NCI-H345 treated with DMSO at 0.1 percent for 48 hours (cell line): Measurements from ENCODE around the gene LENG9.
"Not testable (repeated sequence)": the region's sequence is repeated elsewhere in the genome, so short reads cannot be mapped to it uniquely, and the experiment has no call there.

Source experiments
- DNase-seq: peaks from one replicate; lab custom pipeline; 2025; ENCODE audit not compliant: unreplicated experiment; lab: John Stamatoyannopoulos, UW

Gene LENG9

DNA sequence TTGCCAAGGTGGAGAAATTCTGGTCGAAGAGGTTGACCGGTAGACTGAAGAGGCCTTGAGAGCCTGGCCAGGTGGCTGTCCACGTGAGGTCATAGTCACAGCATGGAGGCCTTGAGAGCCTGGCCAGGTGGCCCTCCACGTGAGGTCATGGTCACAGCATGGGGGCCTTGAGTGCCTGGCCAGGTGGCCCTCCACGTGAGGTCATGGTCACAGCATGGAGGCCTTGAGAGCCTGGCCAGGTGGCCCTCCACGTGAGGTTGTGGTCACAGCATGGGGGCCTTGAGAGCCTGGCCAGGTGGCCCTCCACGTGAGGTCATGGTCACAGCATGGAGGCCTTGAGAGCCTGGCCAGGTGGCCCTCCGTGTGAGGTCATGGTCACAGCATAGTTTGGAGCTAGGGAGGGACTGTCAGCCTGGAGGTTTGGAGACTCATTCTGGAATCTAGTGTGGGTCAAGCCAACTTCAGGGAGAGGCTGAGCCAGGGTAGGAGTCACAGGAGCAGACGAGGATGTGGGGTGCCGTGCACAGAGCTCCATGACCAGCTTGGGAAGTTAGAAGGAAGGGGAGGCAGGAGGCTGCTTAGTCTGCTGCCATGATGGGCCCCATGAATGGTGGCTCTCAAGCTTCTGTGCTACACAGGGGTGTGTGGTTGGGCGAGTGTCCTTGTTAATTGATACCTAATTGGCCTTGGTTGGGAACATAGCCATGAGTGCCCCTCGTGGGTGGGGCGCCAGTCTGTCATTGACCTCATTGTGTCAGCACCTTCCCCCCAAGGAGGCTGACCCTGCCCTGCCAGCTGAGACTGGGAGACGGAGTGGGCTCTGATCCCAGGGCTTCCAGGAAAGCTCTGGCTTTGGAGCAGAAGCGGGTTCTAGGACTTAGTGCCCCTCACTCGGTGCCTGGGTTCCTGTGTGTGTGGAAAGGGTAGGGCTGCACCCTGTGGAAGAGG lies 4.0 kb downstream of the LENG9 start:
- no peak for DNase-seq

DNA sequence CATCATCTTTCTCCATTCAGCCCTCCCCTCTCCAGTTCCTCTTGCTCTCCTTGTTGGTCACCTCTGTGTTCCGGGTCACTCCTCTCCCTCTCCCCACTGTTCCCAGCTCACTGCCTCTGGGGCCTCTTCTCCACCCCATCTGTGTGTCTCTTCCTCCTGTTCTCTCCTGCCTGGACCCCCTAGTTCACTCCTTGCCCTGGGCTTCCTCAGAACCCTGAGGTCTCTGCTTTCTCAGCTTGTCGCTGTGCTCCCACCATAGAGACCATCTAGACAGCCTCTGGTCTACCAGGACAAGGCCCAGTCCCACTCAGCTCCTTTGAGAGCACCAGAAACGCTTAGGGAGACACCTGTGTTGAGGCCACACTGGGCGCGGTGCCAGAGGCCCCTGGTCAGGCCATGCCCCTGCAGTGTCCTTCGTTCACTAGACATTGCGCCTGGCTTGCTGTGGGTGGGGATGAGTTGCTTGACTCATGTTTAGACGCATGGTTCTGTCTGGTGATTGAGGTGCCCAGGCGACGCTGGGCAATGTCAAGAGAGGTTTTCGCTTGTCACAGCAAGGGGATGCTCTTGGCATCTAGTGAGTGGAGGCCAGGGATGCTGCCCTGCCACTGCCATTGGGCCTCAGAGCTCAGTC lies 4.8 kb downstream of the LENG9 start:
- DNase-seq = no peak

DNA sequence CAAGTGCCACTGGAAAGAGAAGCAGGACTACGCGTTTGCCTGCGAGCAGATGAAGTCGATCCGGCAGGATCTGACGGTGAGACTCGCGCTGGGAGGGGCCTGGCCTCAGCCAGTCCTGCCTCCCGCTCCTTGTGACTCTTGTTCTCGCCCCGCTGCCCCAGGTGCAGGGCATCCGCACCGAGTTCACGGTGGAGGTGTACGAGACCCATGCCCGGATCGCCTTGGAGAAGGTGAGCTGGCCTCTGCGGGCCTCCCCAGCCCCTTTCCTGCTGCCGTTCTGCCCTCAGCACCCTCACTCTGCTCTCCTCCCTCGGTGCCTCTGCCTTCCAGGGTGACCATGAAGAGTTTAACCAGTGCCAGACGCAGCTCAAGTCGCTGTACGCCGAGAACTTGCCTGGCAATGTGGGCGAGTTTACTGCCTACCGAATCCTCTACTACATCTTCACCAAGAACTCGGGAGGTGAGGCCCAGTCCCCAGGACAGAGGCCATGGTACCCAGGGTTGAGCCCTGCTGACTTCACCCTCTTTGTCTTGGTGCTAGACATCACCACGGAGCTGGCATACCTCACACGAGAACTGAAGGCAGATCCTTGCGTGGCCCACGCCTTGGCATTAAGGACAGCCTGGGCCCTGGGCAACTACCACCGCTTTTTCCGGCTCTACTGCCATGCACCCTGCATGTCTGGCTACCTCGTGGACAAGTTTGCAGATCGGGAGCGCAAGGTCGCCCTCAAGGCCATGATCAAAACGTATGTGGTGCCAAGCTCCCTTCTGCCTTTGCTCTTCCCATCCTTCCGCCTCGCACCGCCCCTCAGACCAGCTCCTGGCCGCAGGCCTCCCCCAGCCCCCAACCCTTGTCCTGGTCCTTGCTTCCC lies 5.6 kb downstream of the LENG9 start:
- DNase-seq = no peak

DNA sequence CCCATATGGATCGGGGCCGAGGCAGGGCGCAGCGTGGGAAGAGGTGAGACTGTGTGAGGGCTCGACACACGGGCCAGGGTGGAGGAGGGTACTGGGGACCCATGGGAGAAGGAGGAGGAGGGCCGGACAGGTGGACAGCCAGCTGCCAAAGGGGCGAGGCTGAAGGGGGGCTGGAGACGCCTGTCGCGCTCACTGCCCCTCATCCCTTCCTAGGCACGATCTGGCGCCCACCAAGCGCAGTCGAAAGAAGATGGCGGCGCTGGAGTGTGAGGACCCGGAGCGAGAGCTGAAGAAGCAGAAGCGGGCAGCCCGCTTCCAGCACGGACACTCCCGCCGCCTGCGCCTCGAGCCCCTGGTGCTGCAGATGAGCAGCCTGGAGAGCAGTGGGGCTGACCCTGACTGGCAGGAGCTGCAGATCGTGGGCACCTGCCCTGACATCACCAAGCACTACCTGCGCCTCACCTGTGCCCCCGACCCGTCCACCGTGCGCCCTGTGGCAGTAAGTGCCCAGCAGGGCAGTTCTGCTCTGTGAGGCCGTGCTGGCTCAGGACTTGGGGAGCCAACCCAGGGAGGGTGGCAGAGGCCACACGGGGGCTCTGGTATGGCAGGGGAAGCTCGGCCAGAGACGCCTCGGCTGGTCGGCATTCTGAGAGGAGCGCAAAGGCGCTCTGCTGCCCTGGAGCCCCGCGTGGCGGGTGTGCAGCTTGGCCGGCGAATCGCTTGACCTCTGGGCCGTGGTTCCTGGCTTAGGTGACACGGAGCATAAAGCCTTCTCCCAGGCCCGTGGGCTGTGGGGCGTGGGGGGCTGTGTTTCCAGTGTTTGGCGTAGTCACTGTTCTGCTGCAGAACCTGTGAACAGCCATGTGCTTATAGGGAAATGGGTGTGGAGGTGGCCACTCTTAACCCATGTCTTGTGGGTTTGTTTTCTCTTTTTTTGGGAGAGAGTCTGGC lies 6.9 kb downstream of the LENG9 start:
- no peak for DNase-seq

DNA sequence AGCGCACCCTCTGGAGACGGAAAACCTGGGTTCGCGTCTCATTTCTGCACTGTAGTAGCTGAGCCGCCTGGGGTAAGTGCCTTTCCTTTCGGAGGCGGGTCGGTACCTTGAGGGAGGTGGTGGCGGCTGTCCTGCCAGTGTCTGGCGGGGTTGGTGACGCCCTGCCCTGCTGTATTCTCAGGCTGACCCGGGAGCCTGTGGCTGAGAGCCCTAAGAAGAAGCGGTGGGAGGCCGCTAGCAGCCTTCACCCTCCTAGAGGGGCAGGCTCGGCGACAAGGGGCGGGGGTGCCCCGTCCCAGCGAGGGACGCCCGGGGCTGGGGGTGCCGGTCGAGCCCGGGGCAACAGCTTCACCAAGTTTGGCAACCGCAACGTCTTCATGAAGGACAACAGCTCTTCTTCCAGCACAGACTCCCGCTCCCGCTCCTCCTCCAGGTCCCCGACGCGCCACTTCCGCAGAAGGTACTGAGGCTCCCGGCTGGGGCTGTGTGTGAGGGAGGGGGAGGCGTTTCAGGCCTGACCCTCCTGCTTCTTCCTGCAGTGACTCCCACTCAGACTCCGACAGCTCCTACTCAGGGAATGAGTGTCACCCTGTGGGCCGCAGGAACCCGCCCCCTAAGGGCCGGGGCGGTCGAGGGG lies 7.7 kb downstream of the LENG9 start:
- DNase-seq = no peak

DNA sequence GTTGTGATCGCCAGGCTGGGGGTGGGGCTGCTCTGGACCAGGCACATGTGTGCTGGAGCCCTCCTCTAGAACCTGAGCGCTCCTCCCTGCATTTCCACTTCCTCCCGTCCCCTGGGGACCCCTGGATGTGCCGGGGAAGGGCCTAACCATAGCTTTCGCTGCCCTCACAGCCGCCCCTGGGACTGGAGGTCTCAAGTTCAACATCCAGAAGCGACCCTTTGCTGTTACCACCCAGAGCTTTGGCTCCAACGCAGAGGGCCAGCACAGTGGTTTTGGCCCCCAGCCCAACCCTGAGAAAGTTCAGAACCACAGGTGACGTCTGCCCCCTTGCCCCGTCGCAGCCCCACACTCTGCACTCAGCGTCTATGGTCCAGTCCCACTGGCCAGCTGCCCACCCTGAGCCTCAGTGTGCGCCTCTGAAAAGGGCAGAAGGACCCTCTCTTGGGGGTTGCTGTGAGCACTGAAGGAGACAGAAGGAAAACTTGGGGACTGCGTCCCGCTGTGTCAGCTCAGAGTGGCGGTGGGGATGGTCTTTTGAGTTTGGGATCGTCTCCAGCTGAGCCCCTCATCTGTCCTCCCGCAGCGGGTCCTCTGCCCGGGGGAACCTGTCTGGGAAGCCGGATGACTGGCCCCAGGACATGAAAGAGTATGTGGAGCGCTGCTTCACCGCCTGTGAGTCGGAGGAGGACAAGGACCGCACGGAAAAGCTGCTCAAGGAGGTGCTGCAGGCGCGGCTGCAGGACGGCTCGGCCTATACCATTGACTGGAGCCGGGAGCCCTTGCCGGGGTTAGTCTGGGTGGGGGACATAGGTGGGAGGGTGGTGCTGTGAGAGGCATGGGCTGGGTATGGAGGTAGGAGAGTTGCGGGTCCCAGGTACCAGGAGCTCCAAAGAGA lies 8.6 kb downstream of the LENG9 start:
- no peak for DNase-seq

DNA sequence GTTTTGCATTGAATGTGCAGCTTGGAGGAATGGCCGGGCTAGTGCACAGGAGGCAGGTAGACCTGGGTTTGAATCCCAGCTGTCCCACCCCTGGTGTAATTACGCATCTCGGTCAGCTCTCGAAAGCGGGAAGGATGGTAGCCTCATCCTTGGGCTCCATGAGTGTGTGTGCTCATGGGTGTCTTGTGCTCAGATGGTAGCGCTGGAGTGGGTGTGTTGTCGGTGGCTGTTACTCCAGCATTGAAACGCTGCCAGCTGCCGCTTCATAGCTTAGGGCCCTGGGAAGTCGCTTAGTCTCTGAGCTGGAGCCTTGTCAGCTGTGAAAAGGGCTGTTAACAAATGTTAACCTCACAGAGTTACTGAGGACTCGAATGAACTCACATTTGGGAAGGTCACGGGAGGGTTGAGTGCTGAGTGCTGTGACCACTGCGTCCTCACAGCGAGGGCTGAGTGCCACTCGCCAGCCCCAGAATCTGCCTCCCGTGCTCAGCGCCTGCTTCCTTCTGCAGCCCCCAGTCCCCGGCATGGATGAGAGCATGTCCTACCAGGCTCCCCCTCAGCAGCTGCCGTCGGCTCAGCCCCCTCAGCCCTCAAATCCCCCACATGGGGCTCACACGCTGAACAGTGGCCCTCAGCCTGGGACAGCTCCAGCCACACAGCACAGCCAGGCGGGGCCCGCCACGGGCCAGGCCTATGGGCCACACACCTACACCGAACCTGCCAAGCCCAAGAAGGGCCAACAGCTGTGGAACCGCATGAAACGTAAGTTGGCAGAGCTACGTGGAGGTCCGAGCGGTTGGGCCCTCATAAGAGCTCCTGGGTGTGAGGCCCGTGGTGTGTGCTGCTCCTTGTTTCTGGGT lies 9.4 kb downstream of the LENG9 start:
- DNase-seq = no peak

DNA sequence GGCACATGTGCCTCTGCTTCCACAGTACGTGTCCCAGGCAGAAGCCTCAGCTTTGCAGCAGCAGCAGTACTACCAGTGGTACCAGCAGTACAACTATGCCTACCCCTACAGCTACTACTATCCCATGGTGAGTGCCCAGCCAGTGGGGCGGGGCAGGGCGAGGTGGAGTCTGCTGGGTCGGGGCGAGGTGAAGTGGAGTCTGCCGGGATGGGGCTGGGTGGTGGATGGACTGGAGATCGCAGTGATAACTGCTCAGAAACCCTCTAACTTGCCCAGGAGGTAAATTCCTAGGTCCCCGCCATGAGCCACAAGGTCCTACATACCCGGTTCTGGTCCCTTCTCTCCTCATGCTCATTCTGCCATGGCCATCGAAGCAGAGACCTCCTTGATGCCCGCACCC lies 11.0 kb downstream of the LENG9 start:
- DNase-seq = no peak

DNA sequence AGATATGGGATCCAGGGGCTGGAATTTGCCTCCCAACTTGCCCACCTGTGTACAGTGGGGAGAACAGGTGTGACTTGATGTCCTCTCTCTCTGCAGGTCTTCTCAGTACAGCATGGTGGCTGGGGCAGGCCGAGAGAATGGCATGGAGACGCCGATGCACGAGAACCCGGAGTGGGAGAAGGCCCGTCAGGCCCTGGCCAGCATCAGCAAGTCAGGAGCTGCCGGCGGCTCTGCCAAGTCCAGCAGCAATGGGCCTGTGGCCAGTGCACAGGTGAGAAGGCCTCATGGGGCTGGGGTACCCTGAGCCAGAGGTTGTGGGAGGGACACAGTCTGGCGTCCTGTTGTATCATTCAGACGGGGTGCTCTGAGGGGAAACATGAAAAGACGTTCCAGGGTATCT lies 11.6 kb downstream of the LENG9 start:
- no peak for DNase-seq

DNA sequence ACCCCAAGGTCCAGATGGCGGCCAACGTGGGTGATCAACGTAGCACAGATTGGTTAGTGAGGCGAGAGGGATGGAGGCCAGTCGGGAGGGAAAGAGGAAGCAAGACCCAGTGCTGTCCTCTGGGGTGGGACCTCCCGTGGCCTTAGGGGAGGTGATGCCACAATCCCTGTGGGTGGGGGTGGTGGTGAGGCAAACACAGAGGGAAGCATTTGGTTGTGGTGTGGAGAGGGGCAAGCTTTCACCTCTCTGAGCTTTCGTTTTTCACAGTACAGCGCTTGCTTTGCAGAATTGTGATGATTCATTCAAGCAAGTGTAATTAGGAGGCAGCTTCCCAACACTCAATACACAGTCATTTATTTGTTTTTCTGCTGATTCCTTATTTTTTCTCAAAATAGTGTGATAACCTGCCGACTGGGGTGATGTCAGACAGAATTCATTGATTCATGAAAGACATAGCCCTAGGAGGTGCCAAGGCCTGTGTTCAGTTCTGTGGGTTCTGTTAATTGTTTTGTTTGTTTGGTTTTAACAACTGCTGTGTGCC lies 12.2 kb downstream of the LENG9 start:
- no peak for DNase-seq

DNA sequence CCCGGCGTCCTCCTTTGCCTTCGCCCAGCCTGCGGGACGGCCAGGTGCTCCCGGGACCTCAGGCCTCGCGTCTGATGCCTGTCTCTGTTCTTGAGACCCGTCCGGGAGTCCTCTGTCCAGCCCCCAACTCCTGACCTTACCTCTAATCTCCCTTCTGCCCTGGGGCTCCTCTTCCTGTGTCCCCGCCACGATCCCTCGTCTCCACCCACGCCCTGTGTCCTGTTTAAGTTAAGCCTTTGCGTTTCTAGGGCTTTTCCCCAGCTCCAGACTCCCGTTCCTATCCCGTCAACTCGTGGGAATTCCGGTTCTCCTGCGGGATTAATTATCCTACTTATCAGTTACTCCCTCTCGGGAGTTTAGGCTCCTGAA lies 13.9 kb downstream of the LENG9 start:
- no peak for DNase-seq

DNA sequence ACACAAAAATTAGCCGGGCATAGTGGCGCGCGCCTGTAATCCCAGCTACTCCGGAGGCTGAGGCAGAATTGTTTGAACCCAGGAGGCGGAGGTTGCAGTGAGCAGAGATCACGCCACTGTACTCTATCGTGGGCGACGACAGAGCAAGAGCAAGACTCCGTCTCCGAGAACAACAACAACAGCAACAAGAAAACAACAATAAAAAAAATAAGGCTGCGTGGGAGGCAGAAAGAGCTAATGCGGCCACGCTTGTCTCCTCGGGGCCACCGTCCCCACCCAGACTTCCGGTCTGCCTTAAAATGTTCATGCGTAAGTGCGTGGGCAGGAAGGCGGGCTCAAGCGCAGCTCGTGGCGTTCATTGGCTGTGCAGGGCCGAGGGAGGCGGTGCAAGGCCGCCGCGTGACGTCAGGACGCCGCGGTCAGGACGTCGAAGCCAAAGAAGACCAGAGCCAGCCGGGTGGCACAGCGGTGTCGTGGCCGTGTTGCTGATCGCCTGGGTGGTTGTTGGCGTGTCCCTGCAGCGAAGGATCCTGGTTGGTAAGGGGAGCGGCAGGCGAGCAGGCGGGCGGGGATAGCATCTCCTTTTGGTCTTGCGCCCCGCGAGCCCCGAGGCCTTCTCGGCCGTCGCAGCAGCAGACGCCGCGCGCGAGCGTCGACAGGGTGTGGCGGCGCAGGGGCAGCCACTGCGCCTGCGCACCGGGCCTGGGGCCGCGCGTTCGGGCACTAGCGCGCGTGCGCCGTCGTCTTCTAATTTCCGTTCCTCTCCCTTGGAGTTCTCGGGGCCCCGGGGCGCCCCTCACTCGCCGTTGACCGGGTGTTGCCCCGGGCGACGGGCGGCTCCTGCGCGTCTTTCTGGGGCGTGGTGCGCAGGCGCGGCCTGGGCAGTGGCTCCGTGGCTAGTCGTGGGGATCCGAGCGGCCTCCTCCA lies 14.5 kb downstream of the LENG9 start, which contains the start of gene LENG8:
LENG8 (plus strand) TSS at position 426 of the 927 bp plus-strand sequence. CDS start 2,146 bp downstream, outside the sequence.
- peak; percentile 77 for DNase-seq

DNA sequence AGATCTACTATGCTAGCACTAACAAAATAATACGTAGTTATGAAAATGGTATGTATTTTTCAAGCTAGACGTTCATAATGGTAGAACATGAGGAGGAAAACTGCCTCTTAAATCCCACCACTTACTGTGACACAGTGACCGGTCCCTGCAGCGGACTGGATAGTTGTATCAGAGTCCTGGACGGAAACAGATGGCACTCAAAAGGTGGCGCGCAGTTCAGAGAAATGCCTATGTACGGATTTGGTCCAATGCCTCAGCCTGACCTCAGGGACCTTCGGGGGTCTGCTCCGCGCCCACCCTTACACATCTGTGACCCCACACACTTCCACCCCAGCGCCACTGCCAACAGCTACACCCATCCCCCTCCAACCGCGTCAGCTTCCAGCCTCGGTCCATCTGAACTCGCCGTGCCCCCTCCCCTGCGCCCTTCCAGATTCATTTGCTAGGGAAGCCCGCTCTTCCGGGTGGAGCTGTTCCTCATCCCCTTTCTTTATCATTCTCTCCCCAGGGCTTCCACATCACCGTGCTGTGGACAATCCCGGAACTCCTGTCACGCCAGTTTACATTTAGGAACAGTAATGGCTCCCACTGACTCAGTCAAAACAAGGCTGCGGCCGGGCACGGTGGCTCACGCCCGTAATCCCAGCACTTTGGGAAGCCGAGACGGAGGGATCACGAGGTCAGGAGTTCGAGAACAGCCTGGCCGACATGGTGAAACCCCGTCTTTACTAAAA lies 15.4 kb downstream of the LENG9 start:
- DNase-seq = no peak

DNA sequence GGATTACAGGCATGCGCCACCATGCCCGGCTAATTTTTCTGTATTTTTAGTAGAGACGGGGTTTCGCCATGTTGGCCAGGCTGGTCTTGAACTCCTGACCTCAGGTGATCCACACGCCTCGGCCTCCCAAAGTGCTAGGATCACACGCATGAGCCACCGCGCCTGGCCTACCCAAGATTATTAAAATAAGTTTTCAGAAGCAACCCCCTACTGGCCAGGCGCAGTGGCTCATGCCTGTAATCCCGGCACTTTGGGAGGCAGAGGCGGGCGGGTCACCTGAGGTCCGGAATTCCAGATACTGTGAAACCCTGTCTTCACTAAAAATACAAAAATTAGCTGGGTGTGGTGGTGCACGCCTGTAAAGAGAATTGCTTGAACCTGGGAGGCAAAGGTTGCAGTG lies 17.2 kb downstream of the LENG9 start:
- not testable (repeated sequence) for DNase-seq

DNA sequence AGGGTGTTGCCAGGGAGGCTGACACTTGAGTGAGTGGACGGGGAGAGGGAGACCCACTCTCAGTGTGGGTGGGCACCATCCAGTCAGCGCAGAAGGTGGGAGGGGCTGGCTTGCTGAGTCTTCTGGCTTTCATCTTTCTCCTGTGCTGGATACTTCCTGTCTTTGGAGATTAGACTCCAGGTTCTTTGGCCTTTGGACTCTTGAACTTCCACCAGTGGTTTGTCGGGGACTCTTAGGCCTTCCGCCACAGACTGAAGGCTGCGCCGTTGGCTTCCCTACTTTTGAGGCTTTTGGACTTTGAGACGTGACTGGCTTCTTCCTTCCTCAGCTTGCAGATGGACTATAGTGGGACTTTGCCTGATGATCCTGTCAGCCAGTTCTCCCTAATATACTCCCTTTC lies 18.8 kb downstream of the LENG9 start:
- no peak for DNase-seq

DNA sequence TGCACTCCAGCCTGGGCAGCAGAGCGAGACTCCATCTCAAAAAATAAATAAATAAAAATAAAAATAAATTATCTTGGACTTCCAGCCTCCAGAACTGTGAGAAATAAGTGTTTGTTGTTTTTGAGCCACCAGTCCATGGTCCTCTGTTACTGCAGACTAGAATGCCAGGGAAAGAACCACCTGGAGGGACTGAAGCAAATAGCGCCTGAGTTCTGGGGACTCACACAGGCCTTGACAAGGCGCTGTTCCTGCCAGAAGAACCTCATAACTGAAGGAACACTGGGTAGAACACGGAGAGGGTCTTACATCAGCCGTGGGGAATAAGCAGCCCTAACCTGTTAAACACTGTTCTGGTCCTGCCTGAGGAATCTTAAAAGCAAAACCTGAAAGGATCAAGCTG lies 22.9 kb downstream of the LENG9 start:
- no peak for DNase-seq
